Measurements from ENCODE around the gene RETN.

The RETN gene

GRCh38 chr19:7668842-7669241, at the start of gene RETN:
RETN (plus strand) TSS chr19:7669049; CDS start chr19:7669327, 278 bp downstream.
- DNase-seq (ENCODE audit: insufficient read length, low spot score), result no peak
- no peak for FAIRE-seq

GRCh38 chr19:7619671-7620441, 49.0 kb upstream of the RETN start:
- no peak for DNase-seq (ENCODE audit: insufficient read length, low spot score)
- no peak for FAIRE-seq

- no peak for FAIRE-seq
- DNase-seq (ENCODE audit: insufficient read length, low spot score), result no peak
Observed at GRCh38 chr19:7620442-7621412, 48.1 kb upstream of the RETN start.

GRCh38 chr19:7622933-7623685, 45.7 kb upstream of the RETN start:
- no peak for DNase-seq (ENCODE audit: insufficient read length, low spot score)
- FAIRE-seq, result no peak

- DNase-seq (ENCODE audit: insufficient read length, low spot score) (no peak), FAIRE-seq (no peak)
Observed at GRCh38 chr19:7623725-7624603, 44.9 kb upstream of the RETN start.

- no peak for DNase-seq (ENCODE audit: insufficient read length, low spot score)
- FAIRE-seq, result no peak
Observed at GRCh38 chr19:7624810-7625209, 44.0 kb upstream of the RETN start.

GRCh38 chr19:7625763-7626372, 43.0 kb upstream of the RETN start:
- FAIRE-seq (no peak), DNase-seq (ENCODE audit: insufficient read length, low spot score) (no peak)

- FAIRE-seq (no peak), DNase-seq (ENCODE audit: insufficient read length, low spot score) (no peak)
Observed at GRCh38 chr19:7627166-7627565, 41.7 kb upstream of the RETN start.

GRCh38 chr19:7628589-7629311, 40.1 kb upstream of the RETN start:
- DNase-seq (ENCODE audit: insufficient read length, low spot score) (no peak), FAIRE-seq (peak; percentile 75)

- DNase-seq (ENCODE audit: insufficient read length, low spot score), result peak; percentile 99
- peak; percentile 100 for FAIRE-seq
Observed at GRCh38 chr19:7629347-7630054, 39.3 kb upstream of the RETN start, which contains the start of the genes PET100 and XAB2. PET100 (plus strand) TSS chr19:7629793; CDS start chr19:7629834, 41 bp downstream. XAB2 (minus strand) TSS chr19:7629545; CDS start chr19:7629527, 18 bp downstream.

GRCh38 chr19:7631577-7631976, 37.3 kb upstream of the RETN start:
- FAIRE-seq (no peak), DNase-seq (ENCODE audit: insufficient read length, low spot score) (no peak)

- FAIRE-seq, result no peak
- DNase-seq (ENCODE audit: insufficient read length, low spot score), result no peak
Observed at GRCh38 chr19:7632340-7633203, 36.3 kb upstream of the RETN start.

- DNase-seq (ENCODE audit: insufficient read length, low spot score) (no peak), FAIRE-seq (no peak)
Observed at GRCh38 chr19:7633698-7634097, 35.2 kb upstream of the RETN start, which contains the start of gene PCP2. PCP2 (minus strand) TSS chr19:7633719; CDS start chr19:7633457, 262 bp downstream.

- no peak for DNase-seq (ENCODE audit: insufficient read length, low spot score)
- FAIRE-seq, result no peak
Observed at GRCh38 chr19:7635670-7636069, 33.2 kb upstream of the RETN start.

GRCh38 chr19:7636317-7636690, 32.5 kb upstream of the RETN start:
- no peak for DNase-seq (ENCODE audit: insufficient read length, low spot score)
- no peak for FAIRE-seq

- peak; percentile 97 for DNase-seq (ENCODE audit: insufficient read length, low spot score)
- FAIRE-seq, result peak; percentile 91
Observed at GRCh38 chr19:7636691-7637373, 32.0 kb upstream of the RETN start, which contains the start of gene STXBP2. STXBP2 (plus strand) TSS chr19:7637110; CDS start chr19:7637150, 40 bp downstream.

Measured in GM19239 (cell line).